Measurements from ENCODE around the gene NOVA2.

Gene NOVA2

GRCh38 chr19:45959517-45960025, 14.1 kb downstream of the NOVA2 start:
- DNase-seq = no peak

GRCh38 chr19:45958769-45959516, 14.7 kb downstream of the NOVA2 start:
- no peak for DNase-seq

GRCh38 chr19:45958320-45958719, 15.3 kb downstream of the NOVA2 start:
- DNase-seq = no peak

- DNase-seq = peak in 10 of 14 donors; percentile 20 to 89 (median 56)
Measured at GRCh38 chr19:45955905-45956608, 17.6 kb downstream of the NOVA2 start.

GRCh38 chr19:45954156-45954555, 19.5 kb downstream of the NOVA2 start:
- DNase-seq = no peak

- no peak for DNase-seq
Measured at GRCh38 chr19:45953676-45954075, 20.0 kb downstream of the NOVA2 start.

GRCh38 chr19:45952686-45953505, 20.8 kb downstream of the NOVA2 start:
- no peak for DNase-seq

GRCh38 chr19:45952341-45952685, 21.4 kb downstream of the NOVA2 start:
- no peak for DNase-seq

GRCh38 chr19:45947926-45948325, 25.7 kb downstream of the NOVA2 start:
- no peak for DNase-seq

GRCh38 chr19:45940515-45940805, 33.2 kb downstream of the NOVA2 start:
- DNase-seq = no peak

GRCh38 chr19:45939792-45940514, 33.7 kb downstream of the NOVA2 start:
- no peak for DNase-seq

- DNase-seq = no peak
Measured at GRCh38 chr19:45938733-45939319, 34.8 kb downstream of the NOVA2 start.

- no peak for DNase-seq
Measured at GRCh38 chr19:45935267-45935666, 38.4 kb downstream of the NOVA2 start.

GRCh38 chr19:45934551-45935230, 39.0 kb downstream of the NOVA2 start:
- no peak for DNase-seq

GRCh38 chr19:45933759-45934158, 39.9 kb downstream of the NOVA2 start:
- no peak for DNase-seq

GRCh38 chr19:45931055-45931454, 42.6 kb downstream of the NOVA2 start:
- DNase-seq = no peak

GRCh38 chr19:45929247-45929646, 44.4 kb downstream of the NOVA2 start:
- no peak for DNase-seq

GRCh38 chr19:45927565-45928261, 46.0 kb downstream of the NOVA2 start:
- DNase-seq = peak; percentile 4 to 78 (median 60)

GRCh38 chr19:45924891-45925447, 48.7 kb downstream of the NOVA2 start:
- no peak for DNase-seq

GRCh38 chr19:45922281-45922680, 51.4 kb downstream of the NOVA2 start:
- DNase-seq = no peak

GRCh38 chr19:45920458-45920857, 53.2 kb downstream of the NOVA2 start:
- DNase-seq = peak in 1 of 14 donors; percentile 24
